Cardiac fibroblast (primary cell): ENCODE data around the gene CCL26.

Source experiments
- DNase-seq, 2 donors: peaks; one replicate each; pipeline versions ENCODE4 v3.0.0 to v3.0.0-alpha.2; 2010; ENCODE audit warnings: low read depth in 2 of 2
- H3K4me3 ChIP-seq, 2 donors: replicated peaks in 1 of 2; 1 replicate in 1 of 2; 2 replicates in 1 of 2; pipeline ENCODE4 v1.5.1; 2011; ENCODE audit warnings: low read depth in 2 of 2, low read length in 2 of 2, mild to moderate bottlenecking in 2 of 2, moderate library complexity in 1 of 2
- CTCF ChIP-seq: IDR thresholded peaks from one replicate; pipeline ENCODE4 v1.5.1; 2011; ENCODE audit warnings: low read depth, mild to moderate bottlenecking, low read length, inconsistent platforms

CCL26 gene

GRCh38 chr7:75814407-75814947 lies 42.5 kb upstream of the CCL26 start:
- no peak for TF ChIP-seq CTCF
- no peak overlapping the region for H3K4me3 ChIP-seq
- DNase-seq, result no peak

- no peak for TF ChIP-seq CTCF
- no peak for DNase-seq
- no peak within 1 kb of the TSS for H3K4me3 ChIP-seq
Measured at GRCh38 chr7:75813781-75814236, 41.8 kb upstream of the CCL26 start, which contains the start of gene CCL24. TSS of gene CCL24 (minus strand) at chr7:75813806. CDS start at chr7:75813715, 91 bp downstream.

- no peak for TF ChIP-seq CTCF
Measured at GRCh38 chr7:75813084-75813483, 41.1 kb upstream of the CCL26 start.

GRCh38 chr7:75811894-75812678 lies 40.1 kb upstream of the CCL26 start:
- H3K4me3 ChIP-seq, result no peak overlapping the region
- DNase-seq, result no peak
- no peak for TF ChIP-seq CTCF

More at GRCh38 chr7:75813084-75813483, 41.1 kb upstream of the CCL26 start:
- H3K4me3 ChIP-seq, result no peak overlapping the region
- DNase-seq, result no peak

GRCh38 chr7:75809396-75809795 lies 37.4 kb upstream of the CCL26 start:
- no peak for DNase-seq
- TF ChIP-seq CTCF, result no peak
- H3K4me3 ChIP-seq, result no peak overlapping the region

GRCh38 chr7:75808106-75808505 lies 36.1 kb upstream of the CCL26 start:
- DNase-seq, result no peak
- no peak for TF ChIP-seq CTCF
- no peak overlapping the region for H3K4me3 ChIP-seq
